ENCODE data around the gene SCO2.

Gene SCO2

GRCh38 chr22:50571264-50572175 is 46.1 kb upstream of the SCO2 start:
- TF ChIP-seq TCF12 (IDR thresholded peaks at IDR 0.05; ENCODE audit: low read depth), result no peak
- no peak for TF ChIP-seq YY1 (IDR thresholded peaks at IDR 0.05; ENCODE audit: low read depth)
- TF ChIP-seq CEBPB (IDR thresholded peaks at IDR 0.05), result no peak
- TF ChIP-seq CREB1 (IDR thresholded peaks at IDR 0.05; ENCODE audit: low read depth), result no peak
- TF ChIP-seq TEAD4 (IDR thresholded peaks at IDR 0.05), result no peak
- no peak for TF ChIP-seq RAD21 (IDR thresholded peaks at IDR 0.05; ENCODE audit: low read depth)
- TF ChIP-seq EGR1 (IDR thresholded peaks at IDR 0.05), result no peak
- TF ChIP-seq FOXM1 (IDR thresholded peaks at IDR 0.05; ENCODE audit: borderline replicate concordance, low read depth), result no peak
- TF ChIP-seq ZBTB7A (IDR thresholded peaks at IDR 0.05; ENCODE audit: low read depth), result no peak
- TF ChIP-seq EP300 (IDR thresholded peaks at IDR 0.05; ENCODE audit: borderline replicate concordance), result no peak
- TF ChIP-seq MAX (IDR thresholded peaks at IDR 0.05), result no peak

- TF ChIP-seq NFIC (IDR thresholded peaks at IDR 0.05), result no peak
These were observed 45.5 kb upstream of the SCO2 start for GRCh38 chr22:50570861-50571260.

- TF ChIP-seq MAX (IDR thresholded peaks at IDR 0.05) (0 out of 2 replicates have a peak, but pooled peaks have one; percentile 17), FOXM1 (IDR thresholded peaks at IDR 0.05; ENCODE audit: borderline replicate concordance, low read depth) (no peak), TEAD4 (IDR thresholded peaks at IDR 0.05) (peak; percentile 24; the same call in 1 of the 2 replicates), RAD21 (IDR thresholded peaks at IDR 0.05; ENCODE audit: low read depth) (no peak)
These were observed 44.6 kb upstream of the SCO2 start for GRCh38 chr22:50569896-50570535.

GRCh38 chr22:50569041-50569459 is 43.7 kb upstream of the SCO2 start:
- TF ChIP-seq NFIC (IDR thresholded peaks at IDR 0.05) (no peak), CREB1 (IDR thresholded peaks at IDR 0.05; ENCODE audit: low read depth) (no peak), ZBTB7A (IDR thresholded peaks at IDR 0.05; ENCODE audit: low read depth) (no peak), RAD21 (IDR thresholded peaks at IDR 0.05; ENCODE audit: low read depth) (no peak), MAX (IDR thresholded peaks at IDR 0.05) (no peak), FOXM1 (IDR thresholded peaks at IDR 0.05; ENCODE audit: borderline replicate concordance, low read depth) (no peak), USF1 (IDR thresholded peaks at IDR 0.05) (no peak), REST (IDR thresholded peaks at IDR 0.05; ENCODE audit: low read depth) (no peak), CEBPB (IDR thresholded peaks at IDR 0.05) (no peak), TCF12 (IDR thresholded peaks at IDR 0.05; ENCODE audit: low read depth) (no peak), TEAD4 (IDR thresholded peaks at IDR 0.05) (no peak), EP300 (IDR thresholded peaks at IDR 0.05; ENCODE audit: borderline replicate concordance) (no peak), EGR1 (IDR thresholded peaks at IDR 0.05) (no peak), TAF1 (IDR thresholded peaks at IDR 0.05; ENCODE audit: low read depth) (no peak)

GRCh38 chr22:50568626-50569025 is 43.2 kb upstream of the SCO2 start:
- no peak for TF ChIP-seq REST (IDR thresholded peaks at IDR 0.05; ENCODE audit: low read depth)
- no peak for TF ChIP-seq EGR1 (IDR thresholded peaks at IDR 0.05)
- TF ChIP-seq EP300 (IDR thresholded peaks at IDR 0.05; ENCODE audit: borderline replicate concordance), result no peak
- no peak for TF ChIP-seq NFIC (IDR thresholded peaks at IDR 0.05)
- no peak for TF ChIP-seq CREB1 (IDR thresholded peaks at IDR 0.05; ENCODE audit: low read depth)
- TF ChIP-seq CEBPB (IDR thresholded peaks at IDR 0.05), result no peak
- TF ChIP-seq FOXM1 (IDR thresholded peaks at IDR 0.05; ENCODE audit: borderline replicate concordance, low read depth), result no peak
- TF ChIP-seq TAF1 (IDR thresholded peaks at IDR 0.05; ENCODE audit: low read depth), result no peak
- TF ChIP-seq YY1 (IDR thresholded peaks at IDR 0.05; ENCODE audit: low read depth), result no peak
- TF ChIP-seq RAD21 (IDR thresholded peaks at IDR 0.05; ENCODE audit: low read depth), result no peak
- no peak for TF ChIP-seq ZBTB7A (IDR thresholded peaks at IDR 0.05; ENCODE audit: low read depth)
- TF ChIP-seq USF1 (IDR thresholded peaks at IDR 0.05), result no peak
- TF ChIP-seq TCF12 (IDR thresholded peaks at IDR 0.05; ENCODE audit: low read depth), result no peak
- TF ChIP-seq MAX (IDR thresholded peaks at IDR 0.05), result no peak
- no peak for TF ChIP-seq TEAD4 (IDR thresholded peaks at IDR 0.05)

Measured in Ishikawa (cell line).